ENCODE data around the gene FBXL7.

GRCh38 chr5:15592728-15593127 lies 92.7 kb downstream of the FBXL7 start:
- TF ChIP-seq CTCF (IDR thresholded peaks at IDR 0.05; ENCODE audit: low read depth, low read length) (no peak), EZH2phosphoT487 (IDR thresholded peaks at IDR 0.05; ENCODE audit: low read depth) (no peak)

Data from OCI-LY3 (cell line).